ENCODE data around the gene TINAGL1.

Gene TINAGL1

DNA sequence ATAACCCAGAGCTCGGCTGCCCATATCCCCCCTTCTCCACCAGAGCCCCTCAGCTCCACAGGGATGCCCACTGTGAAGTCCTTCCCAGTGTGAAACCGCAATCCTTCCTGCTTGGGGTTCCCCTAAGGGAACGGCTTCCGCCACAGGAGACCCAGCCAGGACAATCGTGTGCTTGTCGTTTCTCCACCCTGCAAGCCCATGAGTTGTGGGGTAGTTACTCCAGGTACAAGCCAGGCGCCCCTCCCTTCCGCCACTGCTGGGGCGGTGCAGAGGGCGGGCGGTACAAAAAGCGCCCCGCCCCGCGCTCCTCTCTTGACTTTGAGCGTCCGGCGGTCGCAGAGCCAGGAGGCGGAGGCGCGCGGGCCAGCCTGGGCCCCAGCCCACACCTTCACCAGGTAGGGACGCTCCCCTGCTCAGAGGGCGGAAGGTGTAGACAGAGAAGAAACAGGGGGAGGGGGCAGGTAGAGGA, at the start of gene TINAGL1:
Gene TINAGL1, plus strand, starts transcription at position 315 of the 469 bp plus-strand sequence. CDS start 634 bp downstream, outside the sequence.
- no peak for DNase-seq

- DNase-seq, result no peak
Observed at GRCh38 chr1:31529999-31530684, 46.2 kb upstream of the TINAGL1 start.

- no peak for DNase-seq
Observed at GRCh38 chr1:31531177-31531999, 44.9 kb upstream of the TINAGL1 start.

- no peak for DNase-seq
Observed at GRCh38 chr1:31532173-31532572, 44.1 kb upstream of the TINAGL1 start.

DNA sequence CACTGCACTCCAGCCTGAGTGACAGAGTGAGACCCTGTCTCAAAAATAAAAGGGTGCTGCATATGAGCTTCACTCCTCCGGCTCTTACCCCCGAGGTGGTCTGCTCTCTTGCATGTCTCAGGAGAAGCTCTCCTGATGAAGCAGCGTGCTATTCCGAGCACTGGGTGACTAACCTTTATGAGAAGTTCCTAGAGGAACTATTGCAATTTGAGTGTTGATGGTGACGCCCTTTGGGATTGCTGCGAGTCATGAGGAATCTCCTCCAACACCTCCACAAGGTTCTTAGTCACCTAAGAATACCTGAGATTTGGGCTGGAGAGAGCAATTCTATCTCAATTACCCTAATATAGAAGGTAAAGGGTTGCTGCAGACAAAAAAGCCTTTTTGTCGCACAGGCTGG, 40.8 kb upstream of the TINAGL1 start:
- DNase-seq, result no peak

- no peak for DNase-seq
Observed at GRCh38 chr1:31539329-31539728, 37.0 kb upstream of the TINAGL1 start.

- DNase-seq, result no peak
Observed at GRCh38 chr1:31541194-31541593, 35.1 kb upstream of the TINAGL1 start.

- DNase-seq, result no peak
Observed at GRCh38 chr1:31545927-31546540, 30.3 kb upstream of the TINAGL1 start.

- no peak for DNase-seq
Observed at GRCh38 chr1:31548534-31548906, 27.8 kb upstream of the TINAGL1 start.

GRCh38 chr1:31548907-31549808, 27.2 kb upstream of the TINAGL1 start:
- peak; percentile 83 to 86 for DNase-seq

DNA sequence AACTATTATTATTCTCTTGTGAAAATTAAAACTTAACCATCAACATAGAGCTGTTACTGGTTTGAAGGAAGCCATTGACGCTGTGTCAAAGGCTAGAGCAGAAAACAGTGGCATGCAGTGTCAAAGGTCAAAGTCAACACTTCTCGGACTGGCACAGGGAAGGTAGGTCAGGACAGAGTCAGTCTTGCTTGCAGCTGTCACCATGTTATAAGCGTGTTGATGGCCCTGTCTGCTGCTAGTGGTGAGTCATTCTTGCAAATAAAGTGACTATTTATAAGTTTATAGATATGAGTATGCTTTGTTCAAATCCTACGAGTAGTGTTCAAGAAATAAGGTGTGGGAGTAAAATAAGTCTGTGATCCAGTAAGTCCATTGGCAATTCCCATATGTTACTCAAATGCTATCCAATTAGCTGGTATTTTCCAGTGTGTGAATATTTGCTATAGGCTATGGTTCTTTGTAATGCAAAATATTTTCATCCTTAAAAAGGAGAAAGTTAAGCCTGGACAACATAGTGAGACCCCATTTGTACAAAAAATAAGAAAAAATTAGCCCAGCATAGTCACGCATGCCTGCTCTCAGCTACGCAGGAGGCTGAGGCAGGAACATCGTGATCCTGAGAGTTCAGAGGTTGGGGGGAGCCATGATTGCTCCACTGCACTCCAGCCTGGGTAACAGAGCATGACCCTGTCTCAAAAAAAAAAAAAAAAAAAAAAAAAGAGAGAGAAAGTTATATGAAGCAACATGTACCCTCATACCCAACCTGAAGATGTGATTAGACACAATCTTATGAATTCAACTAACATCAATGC, 26.3 kb upstream of the TINAGL1 start:
- DNase-seq, result peak in 1 of 2 experiments; percentile 83

- no peak for DNase-seq
Observed at GRCh38 chr1:31551208-31551607, 25.1 kb upstream of the TINAGL1 start.

DNA sequence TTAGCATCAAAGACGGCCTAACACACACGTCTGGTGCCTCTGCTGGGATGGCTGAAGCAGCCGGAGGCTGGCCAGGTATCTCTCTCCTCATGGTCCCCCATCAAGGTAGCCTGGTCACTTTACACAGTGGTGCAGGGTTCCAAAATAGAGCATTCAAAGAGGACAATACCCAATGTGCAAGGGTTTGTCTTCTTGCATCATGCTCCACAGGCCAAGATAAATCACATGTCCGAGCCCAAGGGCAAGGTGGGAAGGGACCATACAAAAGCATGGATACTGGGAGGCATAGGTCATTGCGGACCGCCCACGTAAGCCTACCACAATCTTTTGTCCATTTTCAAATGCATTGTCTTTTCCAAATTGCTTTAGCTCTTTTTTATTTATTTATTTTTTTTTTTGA, 23.8 kb upstream of the TINAGL1 start:
- DNase-seq, result no peak

DNA sequence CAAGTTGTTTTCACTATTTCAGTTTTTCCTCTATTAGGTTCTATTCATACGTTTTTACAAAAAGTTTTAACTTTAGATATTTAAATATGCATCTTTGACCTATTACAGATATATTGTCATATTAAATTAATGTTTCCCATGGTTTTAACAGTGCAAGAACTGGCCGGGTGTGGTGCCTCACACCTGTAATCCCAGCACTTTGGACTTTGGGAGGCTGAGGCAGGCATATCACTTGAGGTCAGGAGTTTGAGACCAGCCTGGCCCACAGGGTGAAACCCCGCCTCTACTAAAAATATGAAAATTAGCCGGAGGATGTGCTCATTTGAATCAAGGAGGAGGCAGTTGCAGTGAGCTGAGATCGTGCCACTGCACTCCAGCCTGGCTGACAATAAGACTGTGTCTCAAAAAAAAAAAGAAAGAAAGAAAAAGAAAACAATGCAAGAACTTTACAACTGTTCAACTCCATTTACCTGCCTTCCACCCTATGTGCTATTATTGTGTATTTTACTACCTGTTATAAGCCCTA, 19.8 kb upstream of the TINAGL1 start:
- DNase-seq, result no peak

GRCh38 chr1:31559715-31560114, 16.6 kb upstream of the TINAGL1 start:
- no peak for DNase-seq

DNA sequence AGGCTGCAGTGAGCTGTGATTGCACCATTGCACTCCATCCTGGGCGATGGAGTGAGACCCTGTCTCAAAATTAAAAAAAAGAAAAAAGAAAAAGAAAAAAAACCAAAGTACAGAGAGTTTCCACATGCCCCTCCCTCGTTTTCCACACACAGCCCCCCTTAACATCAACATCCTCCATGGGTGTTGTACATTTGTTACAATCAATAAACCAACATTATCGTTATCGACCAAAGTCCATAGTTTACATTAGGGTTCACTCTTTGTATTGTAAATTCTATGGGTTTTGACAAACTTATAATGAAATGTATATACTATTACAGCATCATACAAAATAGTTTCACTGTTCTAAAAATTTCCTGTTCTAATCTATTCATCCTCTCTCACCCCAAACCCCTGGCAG, 15.9 kb upstream of the TINAGL1 start:
- no peak for DNase-seq

DNA sequence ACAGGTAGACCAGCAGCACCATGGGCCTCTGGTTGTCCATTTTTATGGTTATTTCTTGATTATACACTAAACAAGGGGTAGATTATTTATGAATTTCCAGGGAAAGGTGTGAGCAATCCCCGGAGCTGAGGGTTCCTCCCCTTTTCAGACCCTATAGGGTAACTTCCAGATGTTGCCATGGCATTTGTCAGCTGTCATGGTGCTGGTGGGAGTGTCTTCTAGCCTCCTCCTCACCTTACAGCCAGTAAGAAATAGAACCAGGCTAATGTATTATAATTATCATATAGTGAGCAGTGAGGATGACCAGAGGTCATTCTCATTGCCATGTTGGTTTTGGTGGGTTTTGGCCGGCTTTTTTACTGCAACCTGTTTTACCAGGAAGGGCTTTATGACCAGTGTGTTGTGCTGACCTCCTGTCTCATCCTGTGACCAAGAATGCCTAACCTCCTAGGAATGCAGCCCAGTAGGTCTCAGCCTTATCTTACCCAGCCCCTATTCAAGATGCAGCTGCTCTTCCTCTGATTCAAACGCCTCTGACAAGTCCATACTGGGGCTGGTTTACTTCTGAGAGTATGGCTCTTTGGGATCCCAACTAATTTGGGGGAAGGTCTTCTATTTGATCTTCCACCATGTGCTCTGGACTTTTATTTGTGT, 13.5 kb upstream of the TINAGL1 start:
- no peak for DNase-seq

DNA sequence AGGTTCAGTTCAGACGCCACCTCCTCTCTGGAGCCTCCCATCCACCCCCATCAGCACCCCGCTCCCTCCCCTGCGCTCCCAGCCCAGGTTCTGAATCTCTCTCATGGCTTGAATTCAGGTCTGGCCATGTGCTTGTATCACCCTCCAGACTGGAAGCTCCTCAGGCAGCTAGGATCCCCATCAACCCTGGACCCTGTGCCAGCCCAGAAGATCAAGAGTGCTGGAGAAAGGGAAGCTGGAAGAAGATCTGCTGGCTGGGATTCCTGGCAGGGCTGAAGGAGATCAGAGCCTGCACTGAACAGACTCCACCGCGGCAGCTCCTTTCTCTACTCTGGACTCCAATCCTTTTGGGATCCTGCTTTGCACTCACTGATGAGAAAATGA, 11.7 kb upstream of the TINAGL1 start:
- DNase-seq, result no peak

DNA sequence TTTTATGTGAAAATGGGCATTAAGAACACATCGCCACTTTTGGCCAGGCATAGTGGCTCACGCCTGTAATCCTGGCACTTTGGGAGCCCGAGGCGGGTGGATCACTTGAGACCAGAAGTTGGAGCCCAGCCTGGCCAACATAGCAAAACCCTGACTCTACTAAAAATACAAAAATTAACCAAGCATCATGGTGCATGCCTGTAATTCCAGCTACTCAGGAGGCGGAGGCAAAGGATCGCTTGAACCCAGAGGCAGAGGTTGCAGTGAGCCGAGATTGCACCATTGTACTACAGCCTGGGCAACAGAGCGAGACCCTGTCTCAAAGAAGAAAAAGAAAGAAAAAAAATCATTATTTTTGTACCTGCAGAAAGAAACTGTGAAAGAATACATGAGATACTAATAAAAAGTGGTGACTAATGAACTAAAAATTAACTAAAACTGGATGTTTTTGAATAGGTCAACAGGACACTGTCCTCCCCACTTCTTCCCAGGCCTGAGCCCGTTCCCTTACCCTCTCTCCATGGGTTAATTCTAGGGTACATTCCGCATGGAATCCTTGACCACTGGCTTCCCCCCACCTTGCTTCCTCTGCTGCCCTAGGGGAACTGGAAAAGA, 8.3 kb upstream of the TINAGL1 start:
- no peak for DNase-seq

GRCh38 chr1:31568895-31569595, 7.3 kb upstream of the TINAGL1 start:
- DNase-seq, result no peak

Measured in AML-193 (cell line).